Hematopoietic multipotent progenitor cell treated with erythropoietin and hydrocortisone succinate and interleukin-3 and kit ligand, for 15 days (in vitro differentiated cells): ENCODE data around the gene HNRNPUL1.
A peak's percentile ranks its signal among the peaks of the same experiment; 100 is the strongest.

Experiments used
- DNase-seq: peaks from one replicate; pipeline ENCODE4 v3.0.0-alpha.2; 2015; ENCODE audit warnings: low spot score

The HNRNPUL1 gene

DNA sequence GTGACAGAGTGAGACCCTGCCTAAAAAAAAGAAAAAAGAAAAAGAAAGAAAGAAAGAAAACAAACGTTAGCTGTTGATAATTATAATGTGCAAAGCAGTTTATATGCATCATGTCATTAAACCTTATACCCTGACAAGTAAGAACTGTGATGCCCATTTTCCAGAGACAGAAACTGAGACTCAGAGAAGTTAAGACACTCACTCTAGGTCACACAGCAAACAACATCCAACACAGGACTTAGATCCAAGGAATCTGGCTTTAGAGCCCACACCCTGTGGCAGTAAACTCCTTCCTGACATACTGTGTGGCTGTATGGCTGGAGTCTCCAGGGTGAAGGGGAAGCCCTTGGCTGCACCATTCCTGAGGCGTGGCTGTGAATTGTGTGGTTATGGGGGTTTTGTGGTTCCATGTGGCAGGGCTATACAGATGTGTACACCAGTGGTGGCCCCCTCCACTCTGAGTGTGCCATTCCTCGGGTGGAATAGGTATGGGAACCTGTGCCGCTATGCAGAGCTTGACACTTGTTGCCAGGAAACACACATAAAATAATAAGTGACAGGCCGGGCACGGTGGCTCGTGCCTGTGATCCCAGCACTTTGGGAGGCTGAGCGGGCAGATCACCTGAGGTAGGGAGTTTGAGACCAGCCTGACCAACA is 29.5 kb upstream of the HNRNPUL1 start:
- DNase-seq: no peak

GRCh38 chr19:41235480-41235879 is 28.7 kb upstream of the HNRNPUL1 start:
- DNase-seq: no peak

- no peak for DNase-seq
Observed at GRCh38 chr19:41238244-41238643, 25.9 kb upstream of the HNRNPUL1 start.

GRCh38 chr19:41239363-41239762 is 24.8 kb upstream of the HNRNPUL1 start:
- peak; percentile 30 for DNase-seq

DNA sequence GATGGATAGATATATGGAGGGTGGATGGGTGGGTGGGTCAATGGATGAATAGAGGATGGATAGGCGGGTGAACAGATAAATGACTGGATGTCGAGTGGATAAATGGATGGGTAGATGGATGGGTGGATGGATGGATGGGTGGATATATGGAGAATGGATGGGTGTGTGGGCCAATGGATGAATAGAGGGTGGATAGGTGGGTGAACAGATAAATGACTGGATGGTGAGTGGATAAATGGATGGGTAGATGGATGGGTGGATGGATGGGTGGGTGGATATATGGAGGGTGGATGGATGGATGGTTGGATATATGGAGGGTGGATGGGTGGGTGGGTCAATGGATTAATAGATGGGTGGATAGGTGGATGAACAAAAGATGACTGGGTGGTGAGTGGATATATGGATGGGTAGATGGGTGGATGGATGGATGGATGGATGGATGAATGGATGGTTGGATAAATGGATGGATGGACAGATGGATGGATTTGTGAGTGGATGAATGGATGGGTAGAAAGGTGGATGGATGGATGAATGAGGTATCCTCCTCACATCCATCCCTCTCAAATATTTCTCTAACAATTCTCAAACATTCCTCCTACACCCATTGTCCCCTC is 24.1 kb upstream of the HNRNPUL1 start:
- DNase-seq: no peak

DNA sequence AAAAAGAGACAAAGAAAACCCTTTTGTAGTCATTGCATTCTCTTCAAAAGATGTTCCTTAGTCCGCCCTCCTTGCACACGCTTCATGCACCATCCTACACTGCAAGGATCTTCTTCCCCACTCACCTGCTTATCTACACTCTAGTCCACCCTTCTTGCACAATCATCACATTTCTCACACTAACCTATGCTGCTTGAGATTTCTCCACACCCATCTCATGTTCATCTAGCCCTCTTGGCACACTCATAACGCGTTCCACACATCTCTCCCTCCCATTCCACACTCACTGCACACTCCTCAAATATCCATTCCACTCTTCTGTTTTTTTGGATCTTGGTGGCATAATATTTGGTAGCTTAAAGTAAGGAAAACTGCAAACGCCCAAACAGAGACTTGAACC is 22.3 kb upstream of the HNRNPUL1 start:
- DNase-seq: no peak

- DNase-seq: no peak
Observed at GRCh38 chr19:41244117-41244516, 20.1 kb upstream of the HNRNPUL1 start.

- no peak for DNase-seq
Observed at GRCh38 chr19:41245843-41246242, 18.3 kb upstream of the HNRNPUL1 start.

DNA sequence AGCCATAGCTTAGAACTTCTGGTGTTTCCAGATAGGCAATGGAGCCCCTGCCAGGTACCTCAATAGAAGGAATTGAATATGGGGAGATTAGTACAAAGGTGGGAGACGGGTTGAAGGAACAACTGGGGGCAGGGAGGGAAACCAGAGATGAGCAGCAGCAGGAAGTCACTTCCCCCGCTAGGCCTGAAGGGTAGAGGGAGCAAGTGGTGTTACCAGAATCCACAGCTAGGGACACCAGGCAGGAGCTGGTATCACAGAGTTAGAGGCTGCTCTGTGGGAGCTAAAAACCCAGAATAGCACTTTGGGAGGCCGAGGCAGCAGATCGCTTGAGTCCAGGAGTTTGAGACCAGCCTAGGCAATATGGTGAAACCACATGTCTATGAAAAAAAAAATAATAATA is 15.3 kb upstream of the HNRNPUL1 start:
- no peak for DNase-seq

DNA sequence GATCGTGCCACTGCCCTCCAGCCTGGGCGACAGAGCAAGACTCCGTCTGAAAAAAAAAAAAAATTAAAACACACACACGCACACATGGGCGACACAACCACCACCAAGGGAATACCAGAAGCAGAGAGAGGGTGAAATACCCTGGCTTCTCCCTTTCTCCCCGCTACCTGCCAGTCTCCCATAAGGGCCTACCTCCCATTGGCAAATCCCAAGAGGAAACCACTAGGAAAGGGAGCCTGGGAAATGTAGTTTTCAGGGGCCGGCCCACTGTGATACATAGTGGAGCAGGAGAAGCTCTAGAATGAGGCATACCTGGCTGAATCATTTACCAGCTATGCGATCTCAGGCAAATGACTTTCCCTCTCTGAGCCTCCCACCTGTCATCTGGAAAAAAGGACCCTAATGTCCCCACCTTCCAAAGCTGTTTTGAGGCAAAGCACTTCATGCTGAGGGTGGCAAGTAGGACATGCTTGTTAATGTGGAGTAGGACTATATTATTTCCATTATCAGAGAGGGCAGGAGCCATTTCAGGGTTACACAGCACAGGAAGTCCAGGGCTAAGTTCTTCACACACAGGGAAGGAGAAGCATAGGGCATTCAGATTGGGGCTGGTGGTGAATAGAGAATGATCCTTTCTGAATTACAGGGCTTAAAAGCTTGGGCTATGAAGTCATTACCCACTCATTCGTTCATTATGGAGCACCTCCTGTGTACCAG is 14.3 kb upstream of the HNRNPUL1 start:
- DNase-seq: no peak

DNA sequence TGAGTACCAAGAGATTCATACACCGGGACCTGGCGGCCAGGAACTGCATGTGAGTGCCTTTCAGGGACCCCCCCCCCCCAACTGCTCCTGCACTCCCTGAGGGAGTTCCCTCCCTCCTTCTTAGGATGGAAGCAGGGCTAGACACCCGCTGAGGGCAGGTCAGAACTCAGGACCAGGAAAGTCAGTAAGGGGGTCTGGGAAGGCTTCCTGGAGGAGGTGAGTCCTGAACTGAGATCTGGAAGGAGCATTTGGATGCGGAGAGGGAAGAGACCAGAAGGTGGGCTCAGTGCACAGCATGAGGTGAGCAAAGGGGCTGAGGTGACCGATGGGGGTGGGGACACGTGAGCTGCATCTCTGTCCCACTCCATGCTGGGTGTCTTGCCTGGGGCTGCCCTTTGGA is 10.5 kb upstream of the HNRNPUL1 start:
- DNase-seq: no peak

GRCh38 chr19:41255171-41255570 is 9.0 kb upstream of the HNRNPUL1 start:
- no peak for DNase-seq

DNA sequence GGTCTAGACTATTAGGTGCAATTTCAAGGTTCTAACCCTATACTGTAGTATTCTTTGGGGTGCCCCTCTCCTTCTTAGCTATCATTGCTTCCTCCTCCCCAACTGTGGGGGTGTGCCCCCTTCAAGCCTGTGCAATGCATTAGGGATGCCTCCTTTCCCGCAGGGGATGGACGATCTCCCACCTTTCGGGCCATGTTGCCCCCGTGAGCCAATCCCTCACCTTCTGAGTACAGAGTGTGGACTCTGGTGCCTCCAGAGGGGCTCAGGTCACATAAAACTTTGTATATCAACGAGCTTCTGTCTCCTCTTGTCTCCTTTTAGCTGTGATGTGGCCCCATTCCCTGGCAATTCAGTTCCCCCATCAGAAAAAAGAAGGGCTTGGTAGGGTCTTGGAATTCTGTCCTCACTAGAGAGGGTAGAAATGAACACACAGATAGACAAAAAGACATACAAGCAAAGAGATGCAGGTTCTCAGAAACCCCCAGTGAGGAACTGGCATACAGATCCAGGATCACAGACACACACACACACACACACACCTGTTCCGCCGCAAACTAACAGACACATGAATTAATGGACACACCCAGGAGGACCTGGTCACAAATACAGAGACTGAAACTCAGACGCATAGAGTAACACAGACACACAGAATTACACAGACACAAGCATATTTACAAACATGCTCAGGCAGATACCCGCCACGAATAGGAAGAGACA is 2.5 kb upstream of the HNRNPUL1 start:
- DNase-seq: no peak

GRCh38 chr19:41263042-41263849 is 926 bp upstream of the HNRNPUL1 start:
- peak; percentile 62 for DNase-seq

DNA sequence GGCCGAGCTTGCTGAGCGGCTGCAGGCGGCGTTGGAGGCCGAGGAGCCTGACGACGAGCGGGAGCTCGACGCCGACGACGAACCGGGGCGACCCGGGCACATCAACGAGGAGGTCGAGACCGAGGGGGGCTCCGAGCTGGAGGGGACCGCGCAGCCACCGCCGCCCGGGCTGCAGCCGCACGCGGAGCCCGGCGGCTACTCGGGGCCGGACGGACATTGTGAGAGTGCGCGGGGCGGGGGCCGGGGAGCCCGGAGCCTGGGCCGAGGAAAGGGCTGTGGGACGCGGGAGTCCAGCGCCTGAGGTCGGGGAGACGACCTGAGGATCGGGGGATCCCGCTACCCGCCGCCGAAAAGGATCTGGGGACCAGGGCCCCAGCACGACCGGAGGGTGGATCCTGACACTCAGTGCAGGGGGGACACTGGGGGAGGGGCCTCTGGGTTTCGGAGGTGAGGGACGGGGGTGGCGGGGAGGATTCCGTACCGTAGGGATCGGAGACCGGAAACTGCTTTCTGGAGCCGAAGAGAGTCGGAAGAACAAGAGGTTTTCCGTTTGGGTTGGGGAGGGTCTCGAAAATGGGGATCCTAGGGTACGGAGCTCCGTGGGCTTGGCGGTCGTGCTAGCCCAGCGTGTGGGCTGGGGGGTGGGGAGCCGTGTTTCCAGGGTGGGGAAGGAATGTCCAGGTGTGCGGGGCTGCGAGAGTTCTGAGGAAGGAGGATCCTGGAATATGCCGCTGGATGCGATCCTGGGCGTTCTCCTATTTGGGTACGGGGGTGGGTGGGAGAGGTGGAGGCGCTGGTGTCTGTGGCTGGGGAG is 616 bp downstream of the HNRNPUL1 start:
- peak; percentile 34 for DNase-seq

DNA sequence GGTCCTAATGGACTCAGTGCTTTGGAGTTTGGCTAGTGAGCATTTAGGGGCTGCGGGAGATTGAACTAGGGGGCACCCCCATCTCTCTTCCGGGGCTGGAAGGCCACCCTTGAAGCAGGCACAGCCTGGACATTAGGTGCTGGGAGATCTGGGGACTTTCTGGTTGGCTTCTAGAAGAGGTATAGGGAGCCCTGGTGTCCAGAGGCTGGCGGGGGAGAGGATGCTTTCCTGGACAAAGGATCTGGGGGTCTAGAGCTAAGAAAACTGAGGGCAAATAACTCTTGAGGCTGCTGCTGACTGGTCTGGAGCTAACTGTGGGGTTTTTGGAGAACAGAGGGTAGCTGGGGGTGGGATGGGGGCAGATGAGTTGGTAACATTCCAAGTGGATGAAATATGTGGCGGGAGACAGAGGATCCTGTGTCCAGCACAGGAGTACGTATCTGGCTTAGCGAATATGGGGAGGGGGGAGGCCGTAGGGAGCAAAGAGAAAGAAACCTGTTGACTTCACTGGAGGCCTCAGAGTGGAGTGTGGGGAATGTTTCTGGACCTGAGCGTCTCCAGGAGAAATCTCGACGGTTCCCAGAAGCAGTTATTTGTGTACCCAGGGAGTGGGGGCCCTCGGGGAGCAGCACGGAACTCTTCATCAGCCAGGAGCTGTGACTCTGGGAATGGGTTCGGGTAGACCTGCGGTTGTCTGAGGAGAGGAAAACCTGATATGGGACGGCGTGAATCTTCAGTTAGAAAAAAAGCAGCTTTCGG is 1.4 kb downstream of the HNRNPUL1 start:
- peak; percentile 11 for DNase-seq

GRCh38 chr19:41269055-41269454 is 4.9 kb downstream of the HNRNPUL1 start:
- no peak for DNase-seq

GRCh38 chr19:41269571-41269970 is 5.4 kb downstream of the HNRNPUL1 start:
- no peak for DNase-seq

DNA sequence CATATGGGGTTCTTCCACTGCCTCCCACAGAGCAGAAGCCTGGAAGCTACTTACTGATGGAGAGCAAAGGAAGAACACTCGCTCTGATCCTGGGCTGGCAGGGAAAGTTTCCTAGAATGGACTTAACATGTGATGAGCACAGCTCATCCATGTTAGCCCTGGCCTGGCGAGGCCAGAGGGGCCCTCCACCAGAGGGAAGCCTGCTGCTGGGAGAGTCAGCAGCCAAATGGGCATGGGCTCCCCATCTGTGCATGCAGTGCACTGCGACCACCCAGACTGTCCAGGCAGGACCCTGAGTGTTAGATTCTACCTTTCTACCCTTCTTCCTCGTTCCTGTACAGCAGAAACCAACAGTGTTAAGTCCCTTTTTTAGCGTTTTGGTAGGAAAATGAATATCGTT is 8.9 kb downstream of the HNRNPUL1 start:
- DNase-seq: no peak

DNA sequence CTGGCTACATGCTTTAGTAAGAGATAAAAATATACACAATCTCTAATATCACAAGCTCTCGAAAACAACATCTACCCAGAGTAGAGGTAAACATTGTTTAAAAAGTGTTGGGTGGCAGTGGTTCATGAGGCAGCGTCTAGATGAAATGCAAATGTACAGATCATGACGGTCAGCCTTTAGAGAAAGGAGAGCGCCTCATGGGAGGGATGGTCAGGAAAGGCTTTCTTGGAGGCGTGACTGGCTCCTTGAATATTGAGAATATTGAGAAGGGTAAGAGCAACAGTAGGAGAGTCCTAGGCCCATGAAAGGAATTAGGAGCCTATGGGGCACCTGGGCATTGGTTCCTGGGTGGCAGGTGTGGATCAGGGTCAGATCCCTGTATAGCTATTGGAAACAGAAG is 10.6 kb downstream of the HNRNPUL1 start:
- DNase-seq: no peak
